Measurements from ENCODE around the gene PDILT.
A peak's percentile ranks its signal among the peaks of the same experiment; 100 is the strongest.

The PDILT gene

GRCh38 chr16:20401475-20402016, 3.0 kb downstream of the PDILT start:
- no peak for DNase-seq

GRCh38 chr16:20401066-20401465, 3.5 kb downstream of the PDILT start:
- no peak for DNase-seq

GRCh38 chr16:20399185-20399584, 5.4 kb downstream of the PDILT start:
- DNase-seq: no peak

GRCh38 chr16:20398603-20399002, 5.9 kb downstream of the PDILT start:
- no peak for DNase-seq

GRCh38 chr16:20397468-20398074, 7.0 kb downstream of the PDILT start:
- no peak for DNase-seq

- no peak for DNase-seq
Measured at GRCh38 chr16:20396846-20397467, 7.6 kb downstream of the PDILT start.

- DNase-seq: no peak
Measured at GRCh38 chr16:20395946-20396345, 8.6 kb downstream of the PDILT start.

- no peak for DNase-seq
Measured at GRCh38 chr16:20393801-20394577, 10.5 kb downstream of the PDILT start.

- DNase-seq: no peak
Measured at GRCh38 chr16:20391045-20391444, 13.5 kb downstream of the PDILT start.

GRCh38 chr16:20388854-20389253, 15.7 kb downstream of the PDILT start:
- no peak for DNase-seq

GRCh38 chr16:20387978-20388377, 16.6 kb downstream of the PDILT start:
- DNase-seq: no peak

- DNase-seq: no peak
Measured at GRCh38 chr16:20385844-20386832, 18.4 kb downstream of the PDILT start.

- peak in 1 of 2 experiments; percentile 10 for DNase-seq
Measured at GRCh38 chr16:20383106-20384029, 21.2 kb downstream of the PDILT start.

- no peak for DNase-seq
Measured at GRCh38 chr16:20382202-20382948, 22.2 kb downstream of the PDILT start.

- DNase-seq: no peak
Measured at GRCh38 chr16:20380782-20381181, 23.8 kb downstream of the PDILT start.

GRCh38 chr16:20377181-20377580, 27.4 kb downstream of the PDILT start:
- DNase-seq: no peak

GRCh38 chr16:20372701-20373100, 31.8 kb downstream of the PDILT start:
- DNase-seq: no peak

GRCh38 chr16:20369452-20370054, 35.0 kb downstream of the PDILT start:
- no peak for DNase-seq

- no peak for DNase-seq
Measured at GRCh38 chr16:20364051-20364450, 40.5 kb downstream of the PDILT start.

GRCh38 chr16:20363191-20363590, 41.3 kb downstream of the PDILT start:
- DNase-seq: no peak
